CD4-positive, alpha-beta T cell treated with Interleukin-6 at 100 ng/mL for 8 hours (primary cell): Measurements from ENCODE around the gene LRP2BP.
"Not testable (repeated sequence)": the region's sequence is repeated elsewhere in the genome, so short reads cannot be mapped to it uniquely, and the experiment has no call there.

ENCODE experiments used
- DNase-seq: peaks from one replicate; pipeline ENCODE4 v3.0.0-alpha.2; 2020; ENCODE audit warnings: mixed read lengths, low spot score

Gene LRP2BP

GRCh38 chr4:185361872-185362271 lies 33.9 kb downstream of the LRP2BP start:
- no peak for DNase-seq

GRCh38 chr4:185359767-185360446 lies 35.8 kb downstream of the LRP2BP start:
- no peak for DNase-seq

GRCh38 chr4:185358959-185359358 lies 36.8 kb downstream of the LRP2BP start:
- no peak for DNase-seq

- no peak for DNase-seq
Observed at GRCh38 chr4:185358514-185358913, 37.2 kb downstream of the LRP2BP start.

- no peak for DNase-seq
Observed at GRCh38 chr4:185357733-185358440, 37.8 kb downstream of the LRP2BP start.

- DNase-seq = no peak
Observed at GRCh38 chr4:185357211-185357610, 38.5 kb downstream of the LRP2BP start.

- DNase-seq = no peak
Observed at GRCh38 chr4:185352741-185353140, 43.0 kb downstream of the LRP2BP start.

GRCh38 chr4:185352202-185352601 lies 43.5 kb downstream of the LRP2BP start:
- no peak for DNase-seq

- no peak for DNase-seq
Observed at GRCh38 chr4:185351691-185352090, 44.0 kb downstream of the LRP2BP start.

- DNase-seq = no peak
Observed at GRCh38 chr4:185346975-185347601, 48.6 kb downstream of the LRP2BP start.

GRCh38 chr4:185344743-185345538 lies 50.8 kb downstream of the LRP2BP start:
- DNase-seq = no peak

- DNase-seq = no peak
Observed at GRCh38 chr4:185343726-185344581, 51.8 kb downstream of the LRP2BP start.

GRCh38 chr4:185341841-185342240 lies 53.9 kb downstream of the LRP2BP start:
- DNase-seq = no peak

- DNase-seq = no peak
Observed at GRCh38 chr4:185341377-185341776, 54.3 kb downstream of the LRP2BP start.

GRCh38 chr4:185339941-185340340 lies 55.8 kb downstream of the LRP2BP start:
- no peak for DNase-seq

GRCh38 chr4:185335579-185335978 lies 60.1 kb downstream of the LRP2BP start:
- no peak for DNase-seq

- no peak for DNase-seq
Observed at GRCh38 chr4:185334326-185334725, 61.4 kb downstream of the LRP2BP start.

GRCh38 chr4:185332575-185333464 lies 62.9 kb downstream of the LRP2BP start:
- DNase-seq = no peak

- not testable (repeated sequence) for DNase-seq
Observed at GRCh38 chr4:185329879-185330510, 65.7 kb downstream of the LRP2BP start.

GRCh38 chr4:185328586-185328985 lies 67.1 kb downstream of the LRP2BP start:
- DNase-seq = no peak
